HepG2 (cell line): ENCODE data around the gene SIGLEC8. TPM values are rescaled to one million over a fixed set of nuclear protein-coding genes. Genes with fewer than 3 reads are reported as not detected.
A peak's percentile ranks its signal among the peaks of the same experiment; 100 is the strongest.

ENCODE experiments used
- BRD4 ChIP-seq: sonication (generic); formaldehyde crosslinking; IDR thresholded peaks from 2 replicates; pipeline ENCODE4 v1.4.0; 2020; ENCODE audit warnings: missing genetic modification reagents
- GABPA ChIP-seq, 2 experiments: IDR thresholded peaks; 2 replicates each; pipeline ENCODE4 v1.6.1; 2011 to 2016; ENCODE audit warnings: low read depth in 2 of 2, low read length in 1 of 2, missing biosample characterization in 1 of 2, missing genetic modification characterization in 1 of 2
- HINFP ChIP-seq: sonication (generic); formaldehyde crosslinking; IDR thresholded peaks from 2 replicates; pipeline ENCODE4 v1.4.0; 2020; ENCODE audit warnings: low read depth, mild to moderate bottlenecking, missing genetic modification reagents
- ISL2 ChIP-seq: sonication (generic); formaldehyde crosslinking; IDR thresholded peaks from 2 replicates; pipeline ENCODE4 v1.5.0; 2020; ENCODE audit warnings: missing genetic modification reagents
- LCORL ChIP-seq, 2 experiments: fragments of 450-650 bp in 1 of 2; sonication (generic) in 1 of 2; formaldehyde crosslinking in 1 of 2; IDR thresholded peaks; 2 replicates each; pipeline versions ENCODE4 v1.5.0 to v1.6.1; 2017 to 2020; ENCODE audit warnings: antibody characterized with exemption in 1 of 2, missing genetic modification reagents in 1 of 2
- MYPOP ChIP-seq: sonication (generic); formaldehyde crosslinking; IDR thresholded peaks from 2 replicates; pipeline ENCODE4 v1.8.1; 2023; ENCODE audit warnings: mild to moderate bottlenecking, moderate library complexity, missing genetic modification reagents
- NR2F2 ChIP-seq: IDR thresholded peaks from 2 replicates; pipeline ENCODE4 v1.6.1; 2012; ENCODE audit warnings: low read depth, inconsistent platforms, borderline replicate concordance
- RNF219 ChIP-seq: sonication (generic); formaldehyde crosslinking; IDR thresholded peaks from 2 replicates; pipeline ENCODE4 v1.5.0; 2020; ENCODE audit warnings: mild to moderate bottlenecking, missing genetic modification reagents
- SALL1 ChIP-seq: sonication (generic); formaldehyde crosslinking; IDR thresholded peaks from 2 replicates; pipeline ENCODE4 v1.8.0; 2022; ENCODE audit warnings: mild to moderate bottlenecking, missing genetic modification reagents
- TARDBP ChIP-seq: sonication (generic); formaldehyde crosslinking; IDR thresholded peaks from 2 replicates; pipeline ENCODE4 v1.8.0; 2022; ENCODE audit warnings: mild to moderate bottlenecking, missing genetic modification reagents
- THAP9 ChIP-seq: sonication (generic); formaldehyde crosslinking; IDR thresholded peaks from 2 replicates; pipeline ENCODE4; 2020; ENCODE audit warnings: missing genetic modification reagents, mild to moderate bottlenecking, borderline replicate concordance
- U2AF2 ChIP-seq: fragments of 200-400 bp; formaldehyde crosslinking; IDR thresholded peaks from 2 replicates; pipeline ENCODE4 v1.6.1; 2017; ENCODE audit warnings: low read depth, mild to moderate bottlenecking, low read length
- ZFP36L2 ChIP-seq: sonication (generic); formaldehyde crosslinking; IDR thresholded peaks from 2 replicates; pipeline ENCODE4 v1.4.0; 2020; ENCODE audit warnings: missing genetic modification reagents
- ZFP41 ChIP-seq: sonication (generic); formaldehyde crosslinking; IDR thresholded peaks from 2 replicates; pipeline ENCODE4 v1.4.0; 2020; ENCODE audit warnings: mild to moderate bottlenecking, missing genetic modification reagents, borderline replicate concordance
- ZNF282 ChIP-seq: fragments of 450-650 bp; IDR thresholded peaks from 2 replicates; pipeline ENCODE4 v1.6.1; 2018; ENCODE audit not compliant: partially characterized antibody
- ZNF383 ChIP-seq: sonication (generic); formaldehyde crosslinking; IDR thresholded peaks from 2 replicates; pipeline ENCODE4 v1.4.0; 2020; ENCODE audit warnings: missing genetic modification reagents, mild to moderate bottlenecking, borderline replicate concordance
- ZNF577 ChIP-seq: sonication (generic); formaldehyde crosslinking; IDR thresholded peaks from 2 replicates; pipeline ENCODE4 v1.4.0; 2020; ENCODE audit warnings: mild to moderate bottlenecking, low read depth, missing genetic modification reagents, borderline replicate concordance
- ZNF710 ChIP-seq: sonication (generic); formaldehyde crosslinking; IDR thresholded peaks from 2 replicates; pipeline ENCODE4 v1.5.0; 2020; ENCODE audit warnings: mild to moderate bottlenecking, missing genetic modification reagents, borderline replicate concordance
- ZNF761 ChIP-seq: sonication (generic); formaldehyde crosslinking; conservative IDR thresholded peaks from 2 replicates; pipeline ENCODE4 v1.4.0; 2020; ENCODE audit warnings: mild to moderate bottlenecking, missing genetic modification reagents
- ZNF879 ChIP-seq: sonication (generic); formaldehyde crosslinking; IDR thresholded peaks from 2 replicates; pipeline ENCODE4 v1.8.1; 2023; ENCODE audit warnings: missing genetic modification reagents
- polyA plus RNA-seq, 8 experiments: library from polyadenylated mRNA; depleted of rRNA in 3 of 8; stranded (reverse) in 7 of 8; unstranded in 1 of 8; fragments of >200 nt; fragmentation: Illumina TruSeq in 4 of 8; extraction: Trizol in 4 of 8; gene quantifications; 2 replicates each; pipeline versions ENCODE4 v1.2.1 to v1.2.3, GENCODE V29; 2011 to 2016; ENCODE audit warnings: low read depth in 4 of 8, missing spikeins in 1 of 8, mixed read lengths in 1 of 8; ENCODE audit not compliant: insufficient read depth in 1 of 8
- total RNA-seq, 5 experiments: library from RNA; depleted of rRNA; stranded (reverse); fragments of >200 nt; fragmentation: Illumina TruSeq; extraction: Trizol; gene quantifications; 2 replicates each; pipeline ENCODE4 v1.2.3, GENCODE V29; 2016; ENCODE audit warnings: low read depth in 1 of 5

The SIGLEC8 gene
- total and polyA plus RNA-seq, 2 of the 13 experiments (the other 11 are each of a cell fraction or from before 2014, with no cell fraction given): not detected

GRCh38 chr19:51422053-51422448 lies 36.2 kb downstream of the SIGLEC8 start (continued):
- TF ChIP-seq RNF219: peak; percentile 48; the same call in 1 of the 2 replicates
- 0 out of 2 replicates have a peak, but pooled peaks have one; percentile 56 for TF ChIP-seq BRD4
- TF ChIP-seq LCORL (IDR thresholded peaks at IDR 0.05): no peak
- peak; percentile 60; the same call in 1 of the 2 replicates for TF ChIP-seq LCORL (CRISPR knock-in tag; IDR thresholded peaks at IDR 0.05)
- TF ChIP-seq HINFP (CRISPR knock-in tag): peak; percentile 93
- peak; percentile 64; the same call in 1 of the 2 replicates for TF ChIP-seq ZNF710 (CRISPR knock-in tag)
- peak; percentile 86 for TF ChIP-seq ISL2 (CRISPR knock-in tag)
- no peak for TF ChIP-seq NR2F2
- TF ChIP-seq MYPOP: peak; percentile 87
- peak; percentile 75; the same call in 1 of the 2 replicates for TF ChIP-seq ZNF761 (CRISPR knock-in tag)
- TF ChIP-seq ZFP36L2 (CRISPR knock-in tag): peak; percentile 98
- no peak for TF ChIP-seq ZNF383 (CRISPR knock-in tag)
- TF ChIP-seq TARDBP (CRISPR knock-in tag): peak; percentile 36; the same call in 1 of the 2 replicates
- TF ChIP-seq THAP9 (CRISPR knock-in tag): peak; percentile 71; the same call in 1 of the 2 replicates
- peak; percentile 86; the same call in 1 of the 2 replicates for TF ChIP-seq ZNF577 (CRISPR knock-in tag)
- peak; percentile 92 for TF ChIP-seq ZNF879
- peak; percentile 99 for TF ChIP-seq SALL1 (CRISPR knock-in tag)
- no peak for TF ChIP-seq GABPA (IDR thresholded peaks at IDR 0.05; ENCODE audit: low read depth, low read length)
- peak; percentile 30; the same call in 1 of the 2 replicates for TF ChIP-seq GABPA (CRISPR knock-in tag; IDR thresholded peaks at IDR 0.05; ENCODE audit: low read depth)
- no peak for TF ChIP-seq U2AF2
- TF ChIP-seq ZNF282: no peak
- TF ChIP-seq ZFP41 (CRISPR knock-in tag): peak; percentile 82; the same call in 1 of the 2 replicates
